GM12875 (cell line): ENCODE results near the gene CSN2.

Experiments used
- H3K4me3 ChIP-seq: one replicate; pipeline ENCODE4 v1.5.1; 2011; ENCODE audit warnings: low read depth, low read length, control low read depth
- CTCF ChIP-seq: IDR thresholded peaks from 2 replicates; pipeline ENCODE4 v1.5.1; 2011; ENCODE audit warnings: low read depth, mild to moderate bottlenecking, control low read depth, inconsistent platforms, low read length, moderate library complexity, borderline replicate concordance; ENCODE audit not compliant: insufficient read depth

Gene CSN2

GRCh38 chr4:69909195-69909594, 56.3 kb downstream of the CSN2 start:
- no peak overlapping the region for H3K4me3 ChIP-seq
- no peak for TF ChIP-seq CTCF

GRCh38 chr4:69907151-69907550, 58.4 kb downstream of the CSN2 start:
- no peak overlapping the region for H3K4me3 ChIP-seq

More at GRCh38 chr4:69907151-69907550, 58.4 kb downstream of the CSN2 start:
- TF ChIP-seq CTCF, result no peak
